ENCODE data around the gene APPBP2. TPM values are rescaled to one million over a fixed set of nuclear protein-coding genes. Genes with fewer than 3 reads are reported as not detected.

The APPBP2 gene
- total and polyA plus RNA-seq, 2 donors (not counting 3 experiments of a cell fraction or from before 2014, with no cell fraction given) = 8.4 to 49.1 TPM

DNA sequence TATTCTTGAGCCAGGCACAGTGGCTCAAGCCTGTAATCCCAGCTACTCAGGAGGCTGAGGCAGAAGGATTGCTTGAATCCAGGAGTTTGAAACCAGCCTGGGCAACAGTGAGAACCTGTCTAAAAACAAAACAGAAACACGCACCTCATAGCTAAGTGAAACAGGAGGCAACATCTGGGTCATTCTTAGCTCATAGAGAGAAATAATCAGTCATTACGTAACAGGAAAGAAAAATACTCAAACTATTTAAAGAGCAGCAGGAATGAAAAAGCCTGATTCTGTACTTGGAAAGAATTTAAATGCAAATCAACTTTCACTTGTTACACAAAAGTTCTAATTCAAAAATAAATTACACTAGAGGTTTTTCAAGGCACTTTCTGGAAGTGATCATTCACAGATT lies 86.5 kb downstream of the APPBP2 start:
- Histone ChIP-seq H3K79me2 (ENCODE audit: control insufficient read depth, insufficient read depth, low read length) (no peaks in the 10 kb centered on the region), H4K20me1 (replicated peaks; ENCODE audit: control insufficient read depth, extremely low read depth, insufficient read depth, low read length) (no peaks in the 10 kb centered on the region), H2AFZ (ENCODE audit: low read depth, low read length) (peak overlapping the region; percentile 9), H3K4me2 (ENCODE audit: insufficient read depth, low read length) (no peak overlapping the region), H3K4me3 (replicated peaks in 1 of 3; ENCODE audit: insufficient read depth in 1 of 3, low read depth in 1 of 3, low read length in 3 of 3) (no peak overlapping the region), H3K9ac (replicated peaks; ENCODE audit: extremely low read depth, insufficient read depth, low read length) (no peak overlapping the region), H3K9me3 (replicated peaks; ENCODE audit: control insufficient read depth, insufficient read depth, low read length) (no peaks in the 10 kb centered on the region), H3K27me3 (ENCODE audit: control insufficient read depth in 2 of 2, insufficient read depth in 2 of 2, low read length in 2 of 2) (no peaks in the 10 kb centered on the region), H3K27ac (ENCODE audit: insufficient read depth, low read depth, low read length) (no peak overlapping the region), H3K4me1 (ENCODE audit: control insufficient read depth, extremely low read depth, insufficient read depth, low read length) (peaks cover 2% of the 10 kb centered on the region), H3K36me3 (ENCODE audit: control insufficient read depth in 2 of 2, extremely low read depth in 1 of 2, insufficient read depth in 2 of 2, low read length in 2 of 2) (no peaks in the 10 kb centered on the region), H3K9me1 (replicated peaks; ENCODE audit: control insufficient read depth, extremely low read depth, insufficient read depth, low read length) (no peaks in the 10 kb centered on the region)
- intact Hi-C loops (cut with micrococcal nuclease) (loop anchor here (10.0 kb wide), 1 partner anchor 335 kb away; no protein-coding TSS in a partner anchor), dilution Hi-C loops (cut with MboI; ENCODE audit: extremely low pct_ligation_motif_present, low sequenced_read_pairs) (no loop called here)
- ChIA-PET POLR2A (no interaction called here), CTCF (interaction anchor here (0.6 to 2.9 kb wide), 7 partner anchors 11 to 208 kb away, joined by 3 to 7 read pairs (median 4); no protein-coding TSS in a partner anchor)
- FAIRE-seq = no peak
- no TSS peak for BruUV-seq (replicated peaks)
- peak; percentile 30 for DNase-seq (ENCODE audit: low read depth, low spot score)
- TF ChIP-seq GATA2 (IDR thresholded peaks at IDR 0.05; ENCODE audit: insufficient read depth, insufficient read length, low read depth, low read length) (no peak), JUN (IDR thresholded peaks at IDR 0.05; ENCODE audit: borderline replicate concordance, insufficient read depth, insufficient read length, low read depth) (no peak), POLR2AphosphoS5 (IDR thresholded peaks at IDR 0.05; ENCODE audit: insufficient read depth, low read depth, low read length) (no peak), EZH2 (IDR thresholded peaks at IDR 0.05; ENCODE audit: borderline replicate concordance, low read depth, low read length, severe bottlenecking) (no peak), MYC (IDR thresholded peaks at IDR 0.05; ENCODE audit: low read depth, low read length) (no peak), POLR2A (IDR thresholded peaks at IDR 0.05; ENCODE audit: low read depth, low read length) (no peak), FOS (IDR thresholded peaks at IDR 0.05; ENCODE audit: borderline replicate concordance, insufficient read depth, low read length) (no peak)
- TF ChIP-seq, protein P1, sequence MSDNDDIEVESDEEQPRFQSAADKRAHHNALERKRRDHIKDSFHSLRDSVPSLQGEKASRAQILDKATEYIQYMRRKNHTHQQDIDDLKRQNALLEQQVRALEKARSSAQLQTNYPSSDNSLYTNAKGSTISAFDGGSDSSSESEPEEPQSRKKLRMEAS (IDR thresholded peaks at IDR 0.05; ENCODE audit: insufficient read depth, insufficient read length) = no peak
- TF ChIP-seq, protein P2, sequence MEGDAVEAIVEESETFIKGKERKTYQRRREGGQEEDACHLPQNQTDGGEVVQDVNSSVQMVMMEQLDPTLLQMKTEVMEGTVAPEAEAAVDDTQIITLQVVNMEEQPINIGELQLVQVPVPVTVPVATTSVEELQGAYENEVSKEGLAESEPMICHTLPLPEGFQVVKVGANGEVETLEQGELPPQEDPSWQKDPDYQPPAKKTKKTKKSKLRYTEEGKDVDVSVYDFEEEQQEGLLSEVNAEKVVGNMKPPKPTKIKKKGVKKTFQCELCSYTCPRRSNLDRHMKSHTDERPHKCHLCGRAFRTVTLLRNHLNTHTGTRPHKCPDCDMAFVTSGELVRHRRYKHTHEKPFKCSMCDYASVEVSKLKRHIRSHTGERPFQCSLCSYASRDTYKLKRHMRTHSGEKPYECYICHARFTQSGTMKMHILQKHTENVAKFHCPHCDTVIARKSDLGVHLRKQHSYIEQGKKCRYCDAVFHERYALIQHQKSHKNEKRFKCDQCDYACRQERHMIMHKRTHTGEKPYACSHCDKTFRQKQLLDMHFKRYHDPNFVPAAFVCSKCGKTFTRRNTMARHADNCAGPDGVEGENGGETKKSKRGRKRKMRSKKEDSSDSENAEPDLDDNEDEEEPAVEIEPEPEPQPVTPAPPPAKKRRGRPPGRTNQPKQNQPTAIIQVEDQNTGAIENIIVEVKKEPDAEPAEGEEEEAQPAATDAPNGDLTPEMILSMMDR (IDR thresholded peaks at IDR 0.05; ENCODE audit: extremely low read depth in 1 of 2, insufficient read depth in 1 of 2, low read depth in 1 of 2, low read length in 2 of 2) = no peak
